Jurkat, Clone E6-1 (cell line): ENCODE data around the gene SLAMF9.
A peak's percentile ranks its signal among the peaks of the same experiment; 100 is the strongest.

Experiments used
- DNase-seq: peaks from one replicate; pipeline ENCODE4 v3.0.0-alpha.2; 2011; ENCODE audit warnings: low read depth, low spot score
- H3K4me3 ChIP-seq: 2 replicates; pipeline ENCODE4 v1.5.1; 2011; ENCODE audit warnings: mild to moderate bottlenecking, low read length, control low read depth, moderate library complexity

Gene SLAMF9

DNA sequence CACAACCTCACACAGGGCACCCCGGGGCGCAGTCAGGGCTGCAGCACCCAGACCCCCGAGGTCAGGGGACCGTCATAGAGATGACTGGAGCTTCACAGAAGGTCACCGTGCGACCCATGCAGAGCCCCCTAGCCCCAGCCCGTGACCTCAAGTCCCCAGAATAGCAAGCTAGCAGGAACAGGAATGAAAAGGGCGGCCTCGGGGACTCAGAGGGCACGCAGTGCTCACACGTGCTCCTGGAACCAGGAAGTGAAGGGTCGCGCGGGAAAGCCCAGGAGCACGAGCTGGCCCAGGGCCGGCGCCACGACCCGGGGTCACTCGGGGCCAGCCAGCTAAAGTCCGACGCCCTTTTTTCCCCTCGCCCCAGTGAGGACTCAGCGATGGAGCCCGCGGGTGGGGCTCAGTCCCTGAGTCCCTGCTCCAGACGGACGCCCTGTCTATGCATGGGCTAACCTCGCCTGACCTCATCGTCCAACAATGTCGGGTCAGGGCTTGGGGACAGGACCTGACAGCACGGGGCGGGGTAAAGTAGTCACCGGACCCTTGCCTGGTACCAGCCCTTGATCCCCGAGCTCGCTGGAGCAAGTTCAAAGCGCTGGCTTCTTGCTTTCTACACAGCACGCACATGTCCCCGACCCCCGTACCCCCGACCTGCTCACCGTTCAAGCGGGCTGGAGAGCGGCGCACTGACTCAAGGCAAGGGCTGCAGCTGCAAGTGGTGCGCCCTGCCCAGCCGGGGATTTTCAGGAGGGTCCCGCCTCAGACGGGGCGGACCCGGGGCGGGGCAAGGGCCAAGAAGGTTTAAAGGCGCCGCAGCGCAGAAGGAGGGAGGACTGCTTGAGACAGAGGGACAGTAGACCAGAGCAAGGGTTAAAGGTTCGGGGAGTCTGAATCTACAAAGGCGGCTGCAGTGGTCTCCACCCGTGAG is 29.0 kb downstream of the SLAMF9 start, which contains the start of gene TAGLN2:
Gene TAGLN2, minus strand, starts transcription at position 717 of the 928 bp plus-strand sequence. CDS start 4,998 bp downstream, outside the sequence.
- peak; percentile 86 for DNase-seq

DNA sequence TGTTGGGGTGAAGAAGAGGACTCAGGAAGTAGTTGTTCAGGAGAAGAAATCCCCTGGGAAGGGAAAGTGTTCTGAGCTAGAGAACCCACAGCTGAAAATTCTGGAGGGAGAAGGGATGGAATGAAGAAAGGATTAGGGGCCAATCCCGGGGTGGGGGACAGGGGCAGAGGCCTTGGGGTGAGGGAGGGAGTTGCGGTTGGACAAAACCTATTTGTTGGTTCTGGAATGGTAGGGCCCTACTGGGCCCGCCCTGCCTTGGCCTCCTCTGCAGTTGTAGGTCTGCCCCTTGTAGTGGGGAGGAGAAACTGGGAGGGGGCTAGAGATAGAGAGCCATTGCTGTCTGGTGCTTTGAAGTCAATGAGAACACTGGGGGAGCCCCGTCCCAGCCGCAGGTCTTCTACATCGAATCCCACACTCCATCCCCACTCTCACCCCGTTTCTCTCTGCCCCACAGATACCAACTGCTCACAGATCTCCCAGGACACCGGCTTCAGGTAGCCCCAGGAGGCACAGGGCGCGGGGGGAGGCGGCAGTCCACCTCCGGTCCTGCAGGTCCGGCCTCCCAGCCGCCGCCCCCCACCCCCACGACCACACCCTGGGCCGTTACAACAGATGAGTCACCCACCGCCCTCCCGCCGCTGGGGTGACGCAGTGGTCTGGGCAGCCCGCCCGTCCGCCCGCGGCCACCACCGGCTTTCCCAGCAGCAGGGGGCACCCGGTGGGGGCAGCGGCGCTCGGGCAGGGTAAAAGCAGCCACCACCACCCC is 29.8 kb downstream of the SLAMF9 start:
- no peak for DNase-seq
- peak overlapping the region; percentile 98 for H3K4me3 ChIP-seq

More for the DNA sequence above, 29.0 kb downstream of the SLAMF9 start, which contains the start of gene TAGLN2:
- peak within 1 kb of the TSS; percentile 98 for H3K4me3 ChIP-seq

DNA sequence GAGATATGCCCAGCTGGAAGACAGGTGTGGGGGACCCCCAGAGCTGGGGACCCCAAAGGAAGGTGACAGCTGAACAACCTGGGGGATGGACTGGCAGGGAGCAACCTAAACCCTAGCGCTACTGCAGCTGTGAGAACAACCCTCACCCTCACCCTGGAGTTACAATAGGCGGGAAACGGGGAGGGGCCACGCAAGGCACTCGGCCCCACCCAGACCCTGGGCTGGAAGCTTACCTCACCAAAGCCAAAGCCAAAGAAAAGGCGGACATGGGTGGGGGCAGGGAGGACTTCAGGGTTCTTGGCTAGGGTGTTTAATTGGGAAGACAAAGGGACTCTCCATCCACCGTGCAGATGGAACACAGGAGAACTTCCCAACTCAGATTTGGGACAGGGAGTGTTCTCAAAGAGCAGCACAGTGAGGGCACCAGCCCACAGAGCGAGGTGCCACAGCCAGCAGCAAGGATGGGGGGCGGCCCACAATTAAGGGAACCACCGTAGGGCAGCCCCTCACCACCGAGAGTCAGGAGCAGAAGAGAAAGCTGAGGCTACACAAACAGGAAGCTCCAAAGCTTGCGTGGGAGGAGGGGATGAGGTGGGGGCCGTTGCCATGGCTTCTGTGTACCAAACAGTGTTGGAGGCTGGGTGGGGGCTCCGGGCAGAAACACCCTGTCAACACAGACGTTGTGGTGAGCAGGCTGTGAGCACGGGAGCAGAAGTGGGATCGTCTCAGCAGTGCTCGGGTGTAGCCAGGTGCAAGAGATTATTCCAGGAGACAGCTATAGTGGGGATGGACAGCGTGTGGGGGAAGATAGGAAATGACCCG is 30.6 kb downstream of the SLAMF9 start:
- H3K4me3 ChIP-seq: peak overlapping the region; percentile 98
- peak; percentile 72 for DNase-seq

DNA sequence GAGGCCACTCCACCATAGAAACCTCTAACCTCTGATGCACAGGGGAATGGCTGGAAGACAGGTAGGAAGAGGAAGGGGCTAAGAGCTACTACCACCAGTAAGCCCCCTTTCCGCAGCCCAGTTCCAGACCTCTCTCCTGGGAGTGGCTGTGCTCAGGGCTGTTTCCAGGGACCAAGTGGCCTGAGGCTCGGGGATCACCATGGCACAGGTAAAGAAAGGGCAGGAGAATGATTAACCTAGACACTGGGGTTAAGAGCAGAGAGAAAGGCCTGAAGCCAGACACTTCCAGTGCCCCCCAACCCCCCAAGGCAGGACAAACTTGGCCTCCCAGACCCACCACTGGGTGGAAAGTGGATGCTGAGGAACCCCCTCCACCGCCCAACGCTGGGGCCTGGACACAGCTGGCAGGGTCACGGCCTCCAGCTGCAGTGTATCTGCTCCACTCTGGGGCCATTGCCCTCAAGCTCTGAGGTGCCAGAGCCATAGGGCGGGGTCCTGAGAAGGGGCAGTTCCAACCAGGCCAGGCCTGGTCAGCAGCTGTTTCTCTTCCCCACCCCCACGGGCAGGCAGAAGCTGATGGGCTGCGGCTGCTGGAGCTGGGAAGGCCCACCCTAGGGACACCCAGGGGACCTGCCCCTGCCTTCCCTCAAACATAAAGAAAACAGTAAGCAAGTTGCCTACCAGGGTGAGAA is 31.4 kb downstream of the SLAMF9 start:
- no peak for DNase-seq
- peak overlapping the region; percentile 98 for H3K4me3 ChIP-seq

DNA sequence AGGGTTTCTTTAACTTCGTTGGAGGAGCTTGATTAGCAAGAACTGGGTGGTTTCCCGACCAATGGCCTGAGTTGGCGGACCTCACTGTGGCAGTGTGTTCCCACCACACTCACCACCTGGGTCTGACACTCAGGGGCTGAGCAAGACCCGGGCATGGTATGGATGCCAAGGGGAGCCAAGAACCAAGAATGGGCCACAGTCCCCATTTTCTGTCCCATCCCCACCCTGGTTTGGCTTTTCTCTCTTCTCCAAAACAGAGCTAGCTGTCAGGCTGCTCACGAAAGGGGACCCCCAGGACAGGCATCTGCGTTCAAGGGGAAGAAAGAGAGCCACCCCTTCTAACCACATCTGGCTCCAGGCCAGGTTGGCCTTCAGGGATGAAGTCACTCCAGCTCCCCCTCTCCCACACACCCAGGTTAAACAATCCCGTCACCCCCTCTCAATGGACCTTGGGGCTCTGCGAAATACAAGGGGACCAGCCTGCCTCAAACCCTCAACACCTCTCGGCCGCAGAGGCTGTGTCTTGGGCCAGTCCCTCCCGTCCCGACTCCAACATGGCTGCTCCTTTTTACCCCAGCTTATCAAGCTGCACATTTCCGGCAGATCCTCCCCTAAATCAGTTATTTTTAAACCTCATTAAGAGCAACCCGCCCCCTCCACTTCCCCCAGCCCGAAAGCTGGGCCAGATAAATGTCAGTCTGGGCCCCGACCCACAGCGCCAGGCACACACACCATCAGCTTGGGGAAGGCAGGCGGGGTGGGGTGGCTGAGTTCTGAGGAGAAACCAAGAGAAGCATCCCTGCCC is 32.1 kb downstream of the SLAMF9 start:
- no peak overlapping the region; the same call in 1 of the 2 replicates for H3K4me3 ChIP-seq
- no peak for DNase-seq

DNA sequence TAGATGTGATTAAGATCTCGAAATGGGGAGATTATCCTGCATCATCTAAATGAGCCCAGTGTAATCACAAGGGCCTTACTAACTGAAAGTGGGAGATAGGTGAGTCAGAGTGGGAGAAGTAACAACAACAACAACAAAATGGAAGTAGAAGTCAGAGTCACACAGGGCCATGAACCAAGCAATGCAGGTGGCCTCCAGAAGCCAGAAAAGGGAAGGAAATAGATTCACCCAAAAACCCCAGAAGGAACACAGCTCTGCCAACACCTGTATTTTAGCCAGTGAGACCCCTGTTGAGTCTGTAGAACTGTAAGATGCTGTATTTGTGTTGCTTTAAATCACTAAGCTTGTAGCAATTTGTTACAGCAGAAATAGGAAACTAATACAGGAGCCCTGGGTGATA is 32.8 kb downstream of the SLAMF9 start:
- DNase-seq: no peak
- no peak overlapping the region for H3K4me3 ChIP-seq

DNA sequence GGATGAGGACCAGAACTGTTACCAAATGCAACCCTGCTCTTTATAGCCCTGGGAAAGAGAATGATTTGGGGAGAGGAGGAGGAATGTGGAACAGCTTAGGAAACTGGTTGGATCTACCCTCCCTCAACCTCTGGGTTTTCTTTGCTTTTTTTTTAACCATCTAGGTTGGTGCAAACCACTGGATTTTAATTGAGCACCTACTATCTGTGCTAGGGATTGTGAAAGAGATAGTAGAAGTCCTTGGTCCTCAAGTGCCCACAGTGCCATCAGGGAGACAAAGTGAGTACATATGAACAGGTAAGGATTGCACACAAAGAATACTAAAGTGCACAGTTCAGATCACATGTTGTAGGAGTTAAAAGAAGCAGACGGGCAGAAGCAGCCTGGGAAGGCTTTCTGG is 33.4 kb downstream of the SLAMF9 start:
- no peak for DNase-seq
- H3K4me3 ChIP-seq: no peak overlapping the region

DNA sequence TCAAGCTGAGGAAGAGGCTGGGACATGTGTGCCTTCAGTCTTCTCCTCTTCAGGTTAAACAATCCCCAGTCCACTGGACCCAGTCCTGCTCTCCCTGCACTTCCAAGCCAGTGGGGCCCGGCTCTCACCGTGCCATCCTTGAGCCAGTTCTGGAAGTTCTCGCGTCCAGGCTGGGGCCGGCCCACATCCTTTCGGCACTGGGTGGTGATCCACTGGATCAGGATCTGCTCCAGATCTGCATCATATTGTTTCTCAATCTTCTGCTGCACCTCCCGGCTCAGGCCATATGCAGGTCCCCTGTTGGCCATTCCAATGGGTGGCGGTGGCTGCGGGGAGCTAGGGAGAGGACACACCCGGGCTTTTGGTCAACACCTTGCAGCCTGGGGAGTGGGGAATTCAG is 33.8 kb downstream of the SLAMF9 start:
- DNase-seq: no peak
- no peak overlapping the region for H3K4me3 ChIP-seq

DNA sequence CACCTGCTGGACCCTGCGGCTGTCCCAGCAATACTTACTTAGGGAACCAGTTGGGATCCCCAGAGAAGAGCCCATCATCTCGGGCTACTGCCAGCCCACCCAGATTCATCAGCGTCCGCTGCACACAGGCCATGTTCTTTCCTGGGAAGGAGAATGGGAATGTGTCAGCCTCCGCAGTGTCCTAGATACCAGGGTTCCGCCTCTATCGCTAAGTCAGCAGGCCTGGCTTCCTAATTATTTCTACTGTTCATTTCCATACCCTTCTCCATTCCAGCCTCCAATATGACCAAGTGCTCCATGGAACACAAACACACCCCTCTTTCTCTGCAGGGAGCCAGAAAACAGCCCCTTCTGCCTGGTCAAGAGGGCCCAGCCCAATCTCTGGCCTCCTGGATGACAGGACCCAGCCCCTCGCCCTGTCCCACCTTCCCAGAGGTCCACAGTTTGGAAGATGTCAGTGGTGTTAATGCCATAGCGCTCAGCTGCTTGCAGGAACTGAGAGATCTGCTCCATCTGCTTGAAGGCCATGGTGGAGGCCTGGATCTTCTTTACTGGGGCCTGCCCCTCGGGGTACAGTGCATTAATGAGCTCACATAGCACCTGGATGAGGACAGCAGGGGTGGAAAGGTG is 34.7 kb downstream of the SLAMF9 start:
- no peak for DNase-seq
- no peak overlapping the region for H3K4me3 ChIP-seq

DNA sequence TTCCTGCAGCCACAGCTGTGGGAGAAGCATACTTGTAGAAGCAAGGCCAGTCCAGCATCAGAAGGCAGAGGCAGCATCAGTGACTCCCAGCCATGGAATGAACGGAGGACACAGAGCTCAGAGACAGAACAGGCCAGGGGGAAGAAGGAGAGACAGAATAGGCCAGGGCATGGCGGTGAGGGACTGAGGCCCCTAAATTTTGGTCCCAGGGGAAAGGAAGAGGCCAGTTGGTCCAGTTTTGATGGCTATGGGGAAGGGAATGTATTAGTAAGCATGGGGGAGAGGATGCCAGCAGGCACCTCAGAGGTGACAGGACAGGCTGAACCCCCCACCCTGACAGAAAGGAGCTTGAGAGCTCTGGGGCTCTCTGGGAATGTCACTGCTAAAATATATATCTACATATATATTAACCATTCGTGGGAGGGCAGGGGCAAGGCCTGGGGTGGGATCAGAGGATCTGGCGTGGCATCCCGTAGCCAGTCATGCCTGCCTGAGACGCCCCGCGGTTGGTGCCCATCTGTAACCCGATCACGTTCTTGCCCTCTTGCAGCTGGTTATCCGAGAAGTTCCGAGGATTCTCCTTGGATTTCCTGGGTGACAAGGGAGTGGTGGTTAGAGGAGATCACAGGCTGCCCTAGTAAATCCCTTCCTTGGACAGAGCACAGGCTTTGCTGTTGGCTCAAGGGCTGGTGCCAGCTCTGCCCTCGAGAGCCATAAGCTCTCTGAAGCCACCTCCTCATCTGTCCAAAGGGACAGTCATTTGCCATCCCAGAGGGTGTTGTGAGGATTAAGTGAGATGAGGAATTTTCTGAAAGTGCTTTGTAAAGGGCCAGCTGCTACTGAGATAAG is 35.5 kb downstream of the SLAMF9 start:
- no peak for DNase-seq

DNA sequence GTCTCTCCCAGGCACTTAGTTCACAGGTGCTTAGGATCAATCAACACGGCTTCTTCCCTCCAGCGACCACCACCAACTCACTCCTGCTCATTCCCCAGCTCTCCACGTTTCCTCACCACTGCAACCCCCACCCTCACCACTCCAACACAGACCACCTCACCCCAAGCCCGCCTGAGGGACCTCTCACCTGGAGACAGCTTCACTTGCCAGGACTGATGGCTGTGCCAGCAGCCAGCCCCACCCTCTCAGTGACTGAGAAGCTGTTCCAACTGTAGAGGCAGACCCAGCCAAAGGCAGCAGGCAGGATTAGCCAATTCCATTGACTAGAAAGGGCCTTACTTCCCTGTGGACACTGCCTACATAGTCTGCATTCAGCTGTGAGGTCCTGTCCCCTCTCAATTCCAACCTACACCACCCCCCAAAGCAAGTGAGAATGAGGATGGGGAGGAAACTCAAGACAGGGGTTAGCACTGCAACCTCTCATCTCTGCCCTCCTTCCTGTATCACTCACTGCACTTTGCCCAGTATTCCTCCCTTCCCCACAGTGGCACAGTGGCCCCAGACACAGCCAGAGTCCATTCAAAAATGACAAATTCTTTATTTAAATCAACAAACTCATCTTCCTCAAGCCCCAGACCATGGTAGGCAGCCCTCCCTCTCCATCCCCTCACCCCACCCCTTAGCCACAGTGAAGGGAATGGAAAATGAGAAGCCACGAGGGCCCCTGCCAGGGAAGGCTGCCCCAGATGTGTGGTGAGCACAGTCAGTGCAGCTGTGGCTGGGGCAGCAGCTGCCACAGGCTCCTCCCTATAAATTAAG is 36.3 kb downstream of the SLAMF9 start:
- no peak overlapping the region for H3K4me3 ChIP-seq
- no peak for DNase-seq

More for the DNA sequence above, 35.5 kb downstream of the SLAMF9 start:
- no peak overlapping the region for H3K4me3 ChIP-seq

DNA sequence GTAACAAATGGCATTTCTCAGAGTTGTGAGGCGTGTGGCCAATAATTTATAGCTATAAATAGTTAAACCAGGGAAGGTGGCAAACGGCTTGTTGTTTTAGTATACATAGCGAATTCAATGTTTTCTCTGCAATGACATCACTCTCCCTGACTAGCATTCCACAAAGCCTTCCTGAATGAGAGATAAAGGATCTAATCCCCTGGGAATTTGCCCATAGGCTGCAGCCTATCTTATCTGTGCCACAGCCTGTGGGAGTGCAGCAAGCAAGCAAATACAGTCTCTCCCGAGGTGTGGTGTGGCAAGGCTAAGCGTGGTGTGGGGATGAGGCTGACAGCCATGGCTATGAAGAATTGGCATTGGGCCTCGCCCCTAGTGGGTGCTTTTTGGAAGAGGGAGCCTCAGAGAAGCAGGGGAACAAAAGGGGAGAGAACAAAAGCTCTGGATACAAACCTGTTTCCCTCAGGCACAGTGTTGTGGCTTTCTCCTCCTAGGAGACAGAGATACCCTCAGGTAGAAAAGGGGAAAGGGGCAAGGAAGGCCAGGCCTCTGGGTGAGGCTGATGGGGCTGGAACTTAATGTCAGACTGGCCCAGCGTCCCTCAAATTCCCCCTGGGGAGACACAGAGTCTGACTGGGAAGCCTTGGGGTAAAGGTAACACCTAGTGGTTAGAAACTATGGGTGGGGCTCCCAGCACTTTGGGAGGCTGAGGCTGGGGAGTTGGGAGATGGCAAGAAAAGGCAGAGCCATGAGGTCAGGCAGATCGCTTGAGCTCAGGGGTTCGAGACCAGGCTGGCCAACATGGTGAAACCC is 37.6 kb downstream of the SLAMF9 start:
- no peak overlapping the region for H3K4me3 ChIP-seq
- DNase-seq: no peak

DNA sequence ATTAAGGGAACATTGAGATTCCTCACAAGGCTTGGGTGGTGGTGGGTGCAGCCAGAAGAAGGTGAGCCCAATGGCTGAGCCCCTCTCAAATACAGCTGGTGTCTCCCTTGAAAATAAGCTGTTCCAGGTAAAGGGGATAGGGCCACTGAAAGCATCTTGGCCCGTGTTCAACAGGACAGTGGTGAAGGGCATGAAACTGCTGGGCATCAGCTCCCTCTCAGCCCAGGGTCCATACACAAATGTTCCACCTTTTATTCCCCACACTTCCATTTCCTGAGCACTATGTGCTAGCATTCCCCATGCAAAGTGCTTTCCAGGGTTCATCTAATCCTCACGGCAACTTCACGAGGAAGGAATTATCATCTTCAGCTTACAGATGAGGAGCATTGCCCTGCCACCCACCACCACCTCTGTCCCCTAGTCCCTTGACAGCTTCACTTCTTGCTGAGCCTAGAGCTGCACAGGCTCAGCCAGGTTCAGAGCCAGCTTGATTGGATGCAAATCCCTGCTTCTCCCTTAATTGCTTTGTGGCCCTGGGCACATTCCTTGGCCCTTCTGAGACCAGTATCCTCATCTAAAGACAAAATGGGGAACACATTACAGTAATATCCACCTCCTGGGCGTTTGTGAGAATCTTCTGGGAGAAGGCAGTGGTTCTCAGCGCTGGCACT is 38.3 kb downstream of the SLAMF9 start:
- DNase-seq: no peak
- H3K4me3 ChIP-seq: no peak overlapping the region

DNA sequence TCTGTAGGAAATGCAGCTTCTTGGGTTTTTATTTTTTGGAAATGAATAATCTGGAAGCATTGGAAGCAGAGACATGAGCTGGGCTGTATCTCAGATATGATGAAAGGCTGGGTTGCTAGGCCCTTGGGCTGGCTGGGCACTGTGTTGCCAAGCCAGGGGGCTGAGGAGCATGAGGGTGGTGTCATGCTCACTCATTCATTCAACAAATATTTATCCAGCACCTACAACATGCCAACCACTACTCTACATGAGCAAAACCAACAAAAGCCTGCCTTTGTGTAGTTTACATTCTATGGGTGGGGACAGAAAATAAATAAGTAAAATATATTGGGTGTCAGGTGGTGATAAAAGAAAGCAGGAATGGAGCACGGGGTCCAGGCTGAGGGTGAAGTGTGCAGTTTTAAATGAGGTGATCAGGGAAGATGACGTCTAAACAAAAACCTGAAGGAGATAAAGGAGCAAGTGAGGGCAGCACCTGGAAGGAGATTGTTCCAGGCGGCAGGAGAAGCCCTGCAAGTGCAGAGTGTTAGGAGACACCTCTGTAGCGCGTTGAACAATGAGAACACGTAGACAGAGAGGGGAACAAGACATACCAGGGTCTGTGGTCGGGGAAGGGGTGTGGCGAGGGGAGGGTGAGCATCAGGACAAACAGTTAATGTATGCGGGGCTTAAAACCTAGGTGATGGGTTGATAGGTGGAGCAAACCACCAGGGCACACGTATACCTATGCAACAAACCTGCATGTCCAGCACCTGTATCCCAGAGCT is 39.6 kb downstream of the SLAMF9 start:
- no peak for DNase-seq
- H3K4me3 ChIP-seq: no peak overlapping the region
